H9 (cell line): ENCODE results near the gene IGF2BP2. TPM values are rescaled to one million over a fixed set of nuclear protein-coding genes. Genes with fewer than 3 reads are reported as not detected.
A peak's percentile ranks its signal among the peaks of the same experiment; 100 is the strongest.

Experiments used
- DNase-seq: peaks from one replicate; pipeline ENCODE4 v3.0.0-alpha.2; 2017
- H2AFZ ChIP-seq: one replicate; pipeline ENCODE4 v1.6.1; 2013; ENCODE audit warnings: mild to moderate bottlenecking, low read length, control low read depth, moderate library complexity
- H2AK5ac ChIP-seq: 2 replicates; pipeline ENCODE4 v1.6.1; 2013; ENCODE audit warnings: low read length, control low read depth, mixed read lengths; ENCODE audit not compliant: insufficient read length
- H2BK120ac ChIP-seq: one replicate; pipeline ENCODE4 v1.6.1; 2013; ENCODE audit warnings: low read depth, mild to moderate bottlenecking, low read length, control low read depth, inconsistent platforms; ENCODE audit not compliant: poor library complexity, severe bottlenecking
- H2BK12ac ChIP-seq: 2 replicates; pipeline ENCODE4 v1.6.1; 2013; ENCODE audit warnings: low read length, control low read depth, mixed read lengths, low read depth; ENCODE audit not compliant: insufficient read length
- H2BK15ac ChIP-seq: 2 replicates; pipeline ENCODE4 v1.6.1; 2013; ENCODE audit warnings: low read depth, low read length, control low read depth
- H2BK20ac ChIP-seq: one replicate; pipeline ENCODE4 v1.6.1; 2013; ENCODE audit warnings: low read depth, mild to moderate bottlenecking, low read length, control low read depth, inconsistent platforms; ENCODE audit not compliant: poor library complexity, severe bottlenecking
- H2BK5ac ChIP-seq: 2 replicates; pipeline ENCODE4 v1.6.1; 2013; ENCODE audit warnings: low read length, control low read depth, mixed read lengths; ENCODE audit not compliant: insufficient read length
- H3K14ac ChIP-seq: 2 replicates; pipeline ENCODE4 v1.6.1; 2013; ENCODE audit warnings: low read length, control low read depth; ENCODE audit not compliant: insufficient read depth
- H3K18ac ChIP-seq: 2 replicates; pipeline ENCODE4 v1.6.1; 2013; ENCODE audit warnings: low read depth, mild to moderate bottlenecking, mixed read lengths, low read length, control low read depth; ENCODE audit not compliant: insufficient read length
- H3K23ac ChIP-seq: 2 replicates; pipeline ENCODE4 v1.6.1; 2013; ENCODE audit warnings: low read length, control low read depth, mixed read lengths, low read depth; ENCODE audit not compliant: insufficient read length
- H3K23me2 ChIP-seq: 2 replicates; pipeline ENCODE4 v1.6.1; 2013; ENCODE audit warnings: low read depth, mild to moderate bottlenecking, mixed read lengths, low read length, control low read depth; ENCODE audit not compliant: insufficient read length, poor library complexity, severe bottlenecking
- H3K27ac ChIP-seq: 2 replicates; pipeline ENCODE4 v1.5.1; 2013; ENCODE audit warnings: low read length, control low read depth, mixed read lengths, low read depth; ENCODE audit not compliant: insufficient read length
- H3K27me3 ChIP-seq: 2 replicates; pipeline ENCODE4 v1.6.1; 2013; ENCODE audit warnings: low read length, control low read depth, inconsistent platforms; ENCODE audit not compliant: insufficient read depth
- H3K4ac ChIP-seq: 2 replicates; pipeline ENCODE4 v1.6.1; 2013; ENCODE audit warnings: low read depth, mild to moderate bottlenecking, control low read depth, inconsistent platforms, low read length, moderate library complexity
- H3K4me1 ChIP-seq: 2 replicates; pipeline ENCODE4 v1.6.1; 2013; ENCODE audit warnings: low read length, control low read depth, inconsistent platforms; ENCODE audit not compliant: insufficient read depth
- H3K4me2 ChIP-seq: 2 replicates; pipeline ENCODE4 v1.6.1; 2013; ENCODE audit warnings: low read length, control low read depth, mixed read lengths; ENCODE audit not compliant: insufficient read length, insufficient read depth
- H3K56ac ChIP-seq: 2 replicates; pipeline ENCODE4 v1.6.1; 2013; ENCODE audit warnings: low read depth, mild to moderate bottlenecking, mixed read lengths, low read length, control low read depth; ENCODE audit not compliant: insufficient read length
- H3K79me1 ChIP-seq: 2 replicates; pipeline ENCODE4 v1.6.1; 2013; ENCODE audit warnings: low read depth, mild to moderate bottlenecking, moderate library complexity, low read length, control low read depth, inconsistent platforms; ENCODE audit not compliant: insufficient read depth, poor library complexity, severe bottlenecking
- H3K79me2 ChIP-seq: 2 replicates; pipeline ENCODE4 v1.6.1; 2013; ENCODE audit warnings: low read length, control low read depth, inconsistent platforms; ENCODE audit not compliant: insufficient read depth
- H3K9ac ChIP-seq: 2 replicates; pipeline ENCODE4 v1.6.1; 2013; ENCODE audit warnings: low read length, control low read depth, mixed read lengths; ENCODE audit not compliant: insufficient read length; ENCODE audit errors: extremely low read depth
- H3K9me3 ChIP-seq: one replicate; pipeline ENCODE4 v1.6.1; 2013; ENCODE audit warnings: low read depth, low read length, inconsistent platforms; ENCODE audit not compliant: control insufficient read depth
- H3T11ph ChIP-seq: one replicate; pipeline ENCODE4 v1.6.1; 2013; ENCODE audit warnings: mild to moderate bottlenecking, low read length, control low read depth, inconsistent platforms
- H4K20me1 ChIP-seq: one replicate; pipeline ENCODE4 v1.6.1; 2013; ENCODE audit not compliant: control insufficient read depth, insufficient read length, insufficient read depth
- H4K5ac ChIP-seq: 2 replicates; pipeline ENCODE4 v1.6.1; 2013; ENCODE audit warnings: low read depth, mild to moderate bottlenecking, mixed read lengths, low read length, control low read depth; ENCODE audit not compliant: insufficient read length
- H4K8ac ChIP-seq: replicated peaks from 2 replicates; pipeline ENCODE4 v1.6.1; 2013; ENCODE audit warnings: low read length, control low read depth, mixed read lengths, low read depth; ENCODE audit not compliant: insufficient read length
- H4K91ac ChIP-seq: 2 replicates; pipeline ENCODE4 v1.6.1; 2013; ENCODE audit warnings: low read depth, mild to moderate bottlenecking, moderate library complexity, mixed read lengths, low read length, control low read depth; ENCODE audit not compliant: insufficient read length
- H3K27ac Mint-ChIP-seq, 3 experiments: 2 replicates in 2 of 3; 3 replicates in 1 of 3; pipeline ENCODE4 v1.8.0; 2020 to 2021; ENCODE audit warnings: mixed read lengths in 3 of 3, mild to moderate bottlenecking in 1 of 3, moderate library complexity in 1 of 3
- H3K27me3 Mint-ChIP-seq: 2 replicates; pipeline ENCODE4 v1.8.0; 2021; ENCODE audit warnings: low read depth, mild to moderate bottlenecking, moderate library complexity, mixed read lengths
- H3K36me3 Mint-ChIP-seq, 3 experiments: 2 replicates in 2 of 3; 3 replicates in 1 of 3; pipeline ENCODE4 v1.8.0; 2020 to 2021; ENCODE audit warnings: low read depth in 3 of 3, mixed read lengths in 3 of 3; ENCODE audit not compliant: insufficient read depth in 1 of 3
- H3K4me1 Mint-ChIP-seq, 2 experiments: 2 replicates each; pipeline ENCODE4 v1.8.0; 2020; ENCODE audit warnings: mixed read lengths in 2 of 2
- H3K4me3 Mint-ChIP-seq, 2 experiments: 2 replicates in 1 of 2; 3 replicates in 1 of 2; pipeline ENCODE4 v1.8.0; 2020 to 2021; ENCODE audit warnings: mild to moderate bottlenecking in 2 of 2, mixed read lengths in 2 of 2, moderate library complexity in 1 of 2
- H3K9me3 Mint-ChIP-seq, 2 experiments: 2 replicates in 1 of 2; 3 replicates in 1 of 2; pipeline ENCODE4 v1.8.0; 2020; ENCODE audit warnings: mild to moderate bottlenecking in 2 of 2, mixed read lengths in 2 of 2, moderate library complexity in 1 of 2
- CTCF ChIP-seq: fragments of 200-600 bp; sonication (generic); conservative IDR thresholded peaks from 3 replicates; pipeline ENCODE4 v1.8.0; 2021; ENCODE audit warnings: antibody characterized with exemption, mild to moderate bottlenecking
- WGBS: extraction: QIAGEN DNeasy Blood & Tissue Kit; methylation state at CpG from one replicate; pipeline ENCODE4 v1.1.7; 2013; ENCODE audit warnings: missing lambda C conversion rate, low lambda C conversion rate, mixed read lengths; ENCODE audit not compliant: insufficient read length; ENCODE audit errors: extremely low coverage; 5-methylcytosine and 5-hydroxymethylcytosine counted together
- total RNA-seq: library from RNA; stranded (reverse); gene quantifications from 2 replicates; pipeline ENCODE4 v1.2.1, GENCODE V29; 2021

The IGF2BP2 gene
- total RNA-seq, 1 experiment from 2014 or later: 130 TPM

GRCh38 chr3:185701611-185702261, 123.1 kb downstream of the IGF2BP2 start:
- peaks cover 3% of the 10 kb centered on the region for H3K79me1 ChIP-seq
- H3K4ac ChIP-seq: no peak overlapping the region
- Mint-ChIP-seq H3K9me3 (no peaks in the 10 kb centered on the region), H3K36me3 (peaks cover 0 to 6% (median 3%) of the 10 kb centered on the region in 3 experiments; a peak in 4 of 7 replicates), H3K4me3 (no peak overlapping the region), H3K4me1 (peaks cover 34 to 37% of the 10 kb centered on the region in 2 experiments), H3K27me3 (no peaks in the 10 kb centered on the region), H3K27ac (peak overlapping the region; percentile 9 to 49 (median 47); a peak in 5 of 7 replicates)
- H4K5ac ChIP-seq: no peak overlapping the region
- H4K91ac ChIP-seq: no peak overlapping the region
- H3K79me2 ChIP-seq: no peaks in the 10 kb centered on the region; the same call in 1 of the 2 replicates
- no peak overlapping the region for H3T11ph ChIP-seq
- H2BK15ac ChIP-seq: no peak overlapping the region
- H3K56ac ChIP-seq: no peak overlapping the region
- no peak overlapping the region for H3K4me2 ChIP-seq
- no peak overlapping the region for H2BK5ac ChIP-seq
- no peak overlapping the region for H2BK20ac ChIP-seq
- H3K23ac ChIP-seq: no peak overlapping the region
- H2BK120ac ChIP-seq: no peak overlapping the region
- H2AFZ ChIP-seq: no peak overlapping the region
- H4K20me1 ChIP-seq: no peaks in the 10 kb centered on the region
- no peak for TF ChIP-seq CTCF
- H3K27me3 ChIP-seq: no peaks in the 10 kb centered on the region
- no peak for DNase-seq
- H3K9ac ChIP-seq: no peak overlapping the region
- no peak overlapping the region for H4K8ac ChIP-seq
- no peak overlapping the region for H3K14ac ChIP-seq
- no peaks in the 10 kb centered on the region for H3K23me2 ChIP-seq
- no peak overlapping the region for H3K27ac ChIP-seq
- no peaks in the 10 kb centered on the region for H3K9me3 ChIP-seq
- no CpG with 5 or more reads among the region's 10 CpGs for WGBS
- H3K18ac ChIP-seq: no peak overlapping the region
- H2BK12ac ChIP-seq: no peak overlapping the region
- H3K4me1 ChIP-seq: peaks cover 5% of the 10 kb centered on the region; the same call in 1 of the 2 replicates
- no peak overlapping the region for H2AK5ac ChIP-seq
